Measurements from ENCODE around the gene MRPL14. TPM values are rescaled to one million over a fixed set of nuclear protein-coding genes. Genes with fewer than 3 reads are reported as not detected.
A peak's percentile ranks its signal among the peaks of the same experiment; 100 is the strongest.

The MRPL14 gene
- total RNA-seq, 1 donor from 2014 or later = 45.5 TPM

DNA sequence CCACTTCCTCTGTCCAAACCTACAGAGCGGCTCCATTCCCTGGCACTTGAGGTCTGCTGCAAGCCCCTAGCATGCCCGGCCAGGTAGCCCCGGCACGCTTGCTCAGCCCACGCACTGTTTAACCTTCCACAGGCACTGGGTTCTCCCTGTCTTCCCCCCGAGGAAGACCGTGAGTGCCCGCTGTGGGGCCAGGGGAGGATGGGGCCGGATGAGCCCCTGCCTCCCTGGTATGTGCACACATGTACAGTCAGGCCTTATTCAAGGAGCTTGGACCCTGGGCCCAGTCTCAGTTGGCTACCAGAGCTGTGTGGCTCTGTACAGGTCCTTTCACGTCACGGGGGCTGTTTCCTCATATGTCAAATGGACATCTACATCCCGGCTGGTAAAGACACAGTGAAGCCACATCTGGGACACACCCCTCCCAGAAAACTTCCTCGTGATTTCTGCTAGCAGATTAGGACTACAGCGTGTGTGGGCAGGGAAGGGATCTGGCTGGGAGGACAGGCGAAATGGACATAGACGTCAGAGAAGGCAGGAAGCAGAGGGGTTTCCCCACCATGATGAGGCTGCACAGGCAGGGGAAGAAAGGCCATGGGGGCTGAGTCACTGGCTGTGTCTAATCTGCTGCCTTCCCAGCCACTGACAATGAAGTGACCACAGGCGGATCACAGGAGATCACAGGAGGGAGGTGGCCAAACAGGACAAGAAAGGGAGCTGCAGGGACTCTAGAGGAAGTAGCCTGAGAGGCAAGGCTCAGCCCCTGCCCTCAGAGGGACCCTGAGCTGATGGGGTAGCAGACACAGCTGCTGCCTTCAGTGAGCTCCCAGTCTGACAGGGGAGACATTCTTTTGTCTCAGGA is 62.9 kb downstream of the MRPL14 start:
- Mint-ChIP-seq H3K27me3 (peaks cover 14% of the 10 kb centered on the region), H3K9me3 (peaks cover 5% of the 10 kb centered on the region), H3K27ac (peak overlapping the region; percentile 7), H3K36me3 (no peaks in the 10 kb centered on the region), H3K4me3 (no peak overlapping the region), H3K4me1 (ENCODE audit: unreplicated experiment) (peaks cover 11% of the 10 kb centered on the region)
- no peak for DNase-seq (ENCODE audit: extremely low spot score, unreplicated experiment)
- TF ChIP-seq, protein P1, sequence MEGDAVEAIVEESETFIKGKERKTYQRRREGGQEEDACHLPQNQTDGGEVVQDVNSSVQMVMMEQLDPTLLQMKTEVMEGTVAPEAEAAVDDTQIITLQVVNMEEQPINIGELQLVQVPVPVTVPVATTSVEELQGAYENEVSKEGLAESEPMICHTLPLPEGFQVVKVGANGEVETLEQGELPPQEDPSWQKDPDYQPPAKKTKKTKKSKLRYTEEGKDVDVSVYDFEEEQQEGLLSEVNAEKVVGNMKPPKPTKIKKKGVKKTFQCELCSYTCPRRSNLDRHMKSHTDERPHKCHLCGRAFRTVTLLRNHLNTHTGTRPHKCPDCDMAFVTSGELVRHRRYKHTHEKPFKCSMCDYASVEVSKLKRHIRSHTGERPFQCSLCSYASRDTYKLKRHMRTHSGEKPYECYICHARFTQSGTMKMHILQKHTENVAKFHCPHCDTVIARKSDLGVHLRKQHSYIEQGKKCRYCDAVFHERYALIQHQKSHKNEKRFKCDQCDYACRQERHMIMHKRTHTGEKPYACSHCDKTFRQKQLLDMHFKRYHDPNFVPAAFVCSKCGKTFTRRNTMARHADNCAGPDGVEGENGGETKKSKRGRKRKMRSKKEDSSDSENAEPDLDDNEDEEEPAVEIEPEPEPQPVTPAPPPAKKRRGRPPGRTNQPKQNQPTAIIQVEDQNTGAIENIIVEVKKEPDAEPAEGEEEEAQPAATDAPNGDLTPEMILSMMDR (conservative IDR thresholded peaks at IDR 0.05) = no peak

DNA sequence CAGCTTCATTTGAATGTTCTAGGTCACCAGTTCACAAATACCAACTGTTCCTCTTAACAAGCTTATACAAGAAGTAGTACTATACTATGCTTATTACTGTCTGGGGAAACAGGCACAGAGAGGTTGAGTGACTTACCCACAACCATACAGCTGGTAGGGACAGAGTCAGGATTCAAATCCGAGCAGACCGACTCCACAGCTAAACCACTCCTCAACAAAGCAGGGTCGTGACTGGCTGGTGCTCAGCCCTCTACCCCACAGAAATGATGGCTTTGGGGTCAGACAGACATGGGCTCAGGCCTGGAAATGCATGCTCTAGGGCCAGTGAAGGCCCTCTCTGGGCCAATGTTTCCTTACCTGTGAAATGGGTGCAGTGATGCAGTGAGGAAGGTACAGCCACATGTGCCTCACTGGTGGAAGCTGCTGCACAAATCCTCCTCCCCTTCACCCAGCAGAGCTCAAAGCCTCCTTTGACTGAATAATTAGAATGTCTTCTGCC is 63.6 kb downstream of the MRPL14 start:
- peaks cover 12% of the 10 kb centered on the region for H3K4me1 Mint-ChIP-seq (ENCODE audit: unreplicated experiment)
- H3K9me3 Mint-ChIP-seq = peaks cover 5% of the 10 kb centered on the region
- DNase-seq (ENCODE audit: extremely low spot score, unreplicated experiment) = no peak
- no peaks in the 10 kb centered on the region for H3K36me3 Mint-ChIP-seq
- TF ChIP-seq, protein P1 (conservative IDR thresholded peaks at IDR 0.05) = no peak
- H3K27me3 Mint-ChIP-seq = peaks cover 8% of the 10 kb centered on the region
- no peak overlapping the region for H3K27ac Mint-ChIP-seq
- H3K4me3 Mint-ChIP-seq = no peak overlapping the region

Other genes with a start within 250 kb of the MRPL14 start
- gene TMEM63B, start 102 bp upstream of the MRPL14 start, total RNA-seq (ENCODE audit: low replicate concordance) = 45.5 and 57.5 TPM in 2 replicates
- not detected in 2 replicates for gene CAPN11, start 31.4 kb upstream of the MRPL14 start, total RNA-seq (ENCODE audit: low replicate concordance)
- 0.53 and 0.59 TPM in 2 replicates for gene MYMX, start 89.5 kb upstream of the MRPL14 start, total RNA-seq (ENCODE audit: low replicate concordance)
- gene SLC29A1, start 96.1 kb upstream of the MRPL14 start, total RNA-seq (ENCODE audit: low replicate concordance) = 33.6 and 50.9 TPM in 2 replicates
- 880 and 1,082 TPM in 2 replicates for gene HSP90AB1, start 119.6 kb upstream of the MRPL14 start, total RNA-seq (ENCODE audit: low replicate concordance)
- 39.6 and 46.1 TPM in 2 replicates for gene SLC35B2, start 130.1 kb upstream of the MRPL14 start, total RNA-seq (ENCODE audit: low replicate concordance)
- 9.2 and 10.7 TPM in 2 replicates for gene NFKBIE, start 138.1 kb upstream of the MRPL14 start, total RNA-seq (ENCODE audit: low replicate concordance)
- gene TMEM151B, start 143.0 kb upstream of the MRPL14 start, total RNA-seq (ENCODE audit: low replicate concordance) = 0.52 and 3.2 TPM in 2 replicates
- 34.3 and 37.3 TPM in 2 replicates for gene AARS2, start 185.9 kb upstream of the MRPL14 start, total RNA-seq (ENCODE audit: low replicate concordance)
- gene SPATS1, start 215.2 kb upstream of the MRPL14 start, total RNA-seq (ENCODE audit: low replicate concordance) = not detected in 2 replicates

Measured in type B pancreatic cell (in vitro differentiated cells).